GM13976 (cell line): ENCODE measurements around the gene ICE2.

Experiments
- DNase-seq: peaks from one replicate; pipeline ENCODE4 v3.0.0; 2012; ENCODE audit warnings: low spot score
- CTCF ChIP-seq: IDR thresholded peaks from 2 replicates; pipeline ENCODE4 v1.5.1; 2012; ENCODE audit warnings: borderline replicate concordance, mild to moderate bottlenecking; ENCODE audit not compliant: insufficient read depth; ENCODE audit errors: extremely low read depth, missing control alignments, control extremely low read depth
- in situ Hi-C: fragments of 300-500 bp; cut with MboI; formaldehyde crosslinking; loops from one replicate; pipeline ENCODE4 v1.12.0; 2022; ENCODE audit warnings: low sequenced_read_pairs, mixed read lengths, inconsistent platforms; ENCODE audit not compliant: unreplicated experiment

ICE2 gene

DNA sequence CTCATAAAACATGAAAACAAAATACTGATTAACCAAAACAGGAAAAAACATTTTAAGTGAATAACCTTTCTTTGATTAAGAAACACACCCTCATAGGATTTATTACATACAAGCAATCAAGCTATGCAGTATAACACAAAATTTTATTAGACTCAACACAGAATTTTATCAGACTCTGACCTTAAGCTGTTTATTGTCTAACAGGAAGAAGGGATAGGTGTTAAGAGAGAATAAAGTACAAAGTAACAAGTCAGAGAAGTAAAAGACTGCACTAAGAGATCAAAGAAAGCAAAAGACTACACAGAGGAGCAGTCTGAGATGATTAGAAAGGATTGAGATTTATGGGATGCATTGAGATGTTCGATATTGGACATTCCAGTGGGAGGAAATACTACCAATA lies 37.6 kb downstream of the ICE2 start:
- DNase-seq = no peak
- TF ChIP-seq CTCF = no peak
- in situ Hi-C loops = no loop called here

- in situ Hi-C loops = no loop called here
- no peak for TF ChIP-seq CTCF
- no peak for DNase-seq
Measured at GRCh38 chr15:60438646-60439045, 40.3 kb downstream of the ICE2 start.

GRCh38 chr15:60428935-60429334 lies 50.0 kb downstream of the ICE2 start:
- in situ Hi-C loops = no loop called here
- no peak for DNase-seq
- TF ChIP-seq CTCF = no peak

- in situ Hi-C loops = no loop called here
- no peak for TF ChIP-seq CTCF
- DNase-seq = no peak
Measured at GRCh38 chr15:60426870-60427508, 52.0 kb downstream of the ICE2 start.

- no peak for DNase-seq
- no peak for TF ChIP-seq CTCF
- in situ Hi-C loops = no loop called here
Measured at GRCh38 chr15:60425461-60425860, 53.5 kb downstream of the ICE2 start.

DNA sequence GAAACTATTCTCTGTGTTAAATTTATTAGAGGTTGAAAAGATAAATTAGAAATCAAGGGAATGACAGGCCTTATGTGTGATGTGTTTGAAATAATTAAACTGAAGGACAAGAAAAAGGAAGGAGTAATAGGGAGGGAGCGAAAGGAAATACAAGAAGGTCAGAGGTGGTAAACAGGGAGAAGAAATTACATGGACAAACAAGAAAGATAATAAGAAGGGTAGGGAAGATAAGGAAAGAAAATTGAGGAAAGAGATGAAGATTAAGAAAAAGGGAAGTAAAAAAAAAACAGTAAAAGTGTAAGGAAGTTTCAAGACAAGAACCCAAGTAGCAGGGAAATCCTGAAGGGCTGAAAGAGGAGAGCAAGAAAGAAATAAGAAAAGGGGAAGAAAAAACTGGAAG lies 54.9 kb downstream of the ICE2 start:
- TF ChIP-seq CTCF = no peak
- in situ Hi-C loops = no loop called here
- no peak for DNase-seq
